Activated CD8-positive, alpha-beta T cell treated with anti-CD3 and anti-CD28 coated beads for 36 hours (primary cell): ENCODE measurements around the gene CBR3. TPM values are rescaled to one million over a fixed set of nuclear protein-coding genes. Genes with fewer than 3 reads are reported as not detected.

Source experiments
- ATAC-seq: fragments of 200-7000 bp; cut with Tn5 transposase; one replicate; pipeline ENCODE4 v1.10.0; 2021; ENCODE audit warnings: mild to moderate bottlenecking, moderate library complexity
- CTCF ChIA-PET: fragments of 350-600 bp; sonication (Branson Sonifier 250); formaldehyde crosslinking; loops from one replicate; lab custom pipeline; 2021; ENCODE audit warnings: antibody characterized with exemption; lab: Charles Lee
- POLR2A ChIA-PET: fragments of 350-600 bp; sonication (Branson Sonifier 250); formaldehyde crosslinking; loops from one replicate; lab custom pipeline; 2021; ENCODE audit warnings: antibody characterized with exemption; lab: Charles Lee
- DNase-seq: peaks from one replicate; pipeline ENCODE4 v3.0.0-alpha.2; 2020
- H3K27ac Mint-ChIP-seq: one replicate; pipeline ENCODE4 v1.8.0; 2021; ENCODE audit warnings: mild to moderate bottlenecking, mixed read lengths
- H3K27me3 Mint-ChIP-seq: one replicate; pipeline ENCODE4 v1.8.0; 2021; ENCODE audit warnings: mixed read lengths
- H3K36me3 Mint-ChIP-seq: one replicate; pipeline ENCODE4 v1.8.0; 2021; ENCODE audit warnings: low read depth, mixed read lengths
- H3K4me1 Mint-ChIP-seq: one replicate; pipeline ENCODE4 v1.8.0; 2021; ENCODE audit warnings: low read depth, mixed read lengths
- H3K4me3 Mint-ChIP-seq: one replicate; pipeline ENCODE4 v1.8.0; 2021; ENCODE audit warnings: mild to moderate bottlenecking, moderate library complexity, mixed read lengths
- H3K9me3 Mint-ChIP-seq: one replicate; pipeline ENCODE4 v1.8.0; 2021; ENCODE audit warnings: mixed read lengths
- intact Hi-C: fragments of 100-400 bp; cut with micrococcal nuclease; formaldehyde crosslinking; loops from one replicate; pipeline ENCODE4 v1.10.0; 2022
- total RNA-seq, 2 experiments: library from RNA; stranded (reverse); gene quantifications; one replicate each; pipeline ENCODE4 v1.2.3, GENCODE V29; 2021
- TF ChIP-seq, protein P1 (sequence below): fragments of 200-600 bp; IDR thresholded peaks from one replicate; pipeline ENCODE4 v1.8.0; 2022; ENCODE audit warnings: antibody characterized with exemption, mild to moderate bottlenecking

CBR3 gene
- total RNA-seq, 2 experiments from 2014 or later, result 13.5 to 14.8 TPM

DNA sequence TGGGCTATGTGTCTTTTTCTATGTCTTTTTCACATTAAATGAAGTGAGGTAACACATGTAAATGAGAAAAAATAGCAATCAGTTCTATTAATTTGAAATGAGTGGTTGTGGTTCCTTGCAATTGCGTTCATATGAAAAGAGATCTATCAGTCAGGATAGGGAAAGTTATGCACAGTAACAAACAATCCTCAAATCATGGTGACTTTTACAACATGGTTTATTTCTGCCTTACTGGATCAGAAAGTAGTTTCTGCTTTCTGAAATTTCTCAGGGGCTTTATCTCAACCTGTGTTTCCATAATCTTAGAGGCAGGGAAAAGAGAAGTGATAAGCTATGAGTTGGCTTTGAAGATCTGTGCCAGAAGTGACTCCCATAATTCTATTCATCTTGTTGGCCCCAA, 60.7 kb downstream of the CBR3 start:
- TF ChIP-seq, protein P1, sequence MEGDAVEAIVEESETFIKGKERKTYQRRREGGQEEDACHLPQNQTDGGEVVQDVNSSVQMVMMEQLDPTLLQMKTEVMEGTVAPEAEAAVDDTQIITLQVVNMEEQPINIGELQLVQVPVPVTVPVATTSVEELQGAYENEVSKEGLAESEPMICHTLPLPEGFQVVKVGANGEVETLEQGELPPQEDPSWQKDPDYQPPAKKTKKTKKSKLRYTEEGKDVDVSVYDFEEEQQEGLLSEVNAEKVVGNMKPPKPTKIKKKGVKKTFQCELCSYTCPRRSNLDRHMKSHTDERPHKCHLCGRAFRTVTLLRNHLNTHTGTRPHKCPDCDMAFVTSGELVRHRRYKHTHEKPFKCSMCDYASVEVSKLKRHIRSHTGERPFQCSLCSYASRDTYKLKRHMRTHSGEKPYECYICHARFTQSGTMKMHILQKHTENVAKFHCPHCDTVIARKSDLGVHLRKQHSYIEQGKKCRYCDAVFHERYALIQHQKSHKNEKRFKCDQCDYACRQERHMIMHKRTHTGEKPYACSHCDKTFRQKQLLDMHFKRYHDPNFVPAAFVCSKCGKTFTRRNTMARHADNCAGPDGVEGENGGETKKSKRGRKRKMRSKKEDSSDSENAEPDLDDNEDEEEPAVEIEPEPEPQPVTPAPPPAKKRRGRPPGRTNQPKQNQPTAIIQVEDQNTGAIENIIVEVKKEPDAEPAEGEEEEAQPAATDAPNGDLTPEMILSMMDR, result no peak
- intact Hi-C loops, result no loop called here
- CTCF ChIA-PET, result interaction anchor here (1.3 kb wide), 1 partner anchor 54 kb away, joined by 5 read pairs; no protein-coding TSS in a partner anchor

More for the DNA sequence above, 60.7 kb downstream of the CBR3 start:
- H3K27me3 Mint-ChIP-seq, result no peaks in the 10 kb centered on the region
- no peaks in the 10 kb centered on the region for H3K4me1 Mint-ChIP-seq
- H3K36me3 Mint-ChIP-seq, result peaks cover 7% of the 10 kb centered on the region
- no peak overlapping the region for H3K4me3 Mint-ChIP-seq
- no peaks in the 10 kb centered on the region for H3K9me3 Mint-ChIP-seq
- ATAC-seq, result no peak
- DNase-seq, result no peak
- no peak overlapping the region for H3K27ac Mint-ChIP-seq
- POLR2A ChIA-PET, result no interaction called here

Other genes with a start within 250 kb of the CBR3 start
- 10 to 100 TPM; 18.5 to 19.1 TPM for gene SETD4, start 74.6 kb upstream of the CBR3 start, total RNA-seq
- gene CBR1, start 65.1 kb upstream of the CBR3 start, total RNA-seq, result 10 to 100 TPM; 37.1 to 43.2 TPM
- gene DOP1B, start 21.7 kb downstream of the CBR3 start, total RNA-seq, result 10 to 100 TPM; 14.3 to 15.2 TPM
- gene MORC3, start 185.1 kb downstream of the CBR3 start, total RNA-seq, result 10 to 100 TPM; 20.4 to 20.7 TPM